Measurements from ENCODE around the gene USP4. TPM values are rescaled to one million over a fixed set of nuclear protein-coding genes. Genes with fewer than 3 reads are reported as not detected.

Gene USP4
- total RNA-seq, 1 donor from 2014 or later = 78.6 TPM

DNA sequence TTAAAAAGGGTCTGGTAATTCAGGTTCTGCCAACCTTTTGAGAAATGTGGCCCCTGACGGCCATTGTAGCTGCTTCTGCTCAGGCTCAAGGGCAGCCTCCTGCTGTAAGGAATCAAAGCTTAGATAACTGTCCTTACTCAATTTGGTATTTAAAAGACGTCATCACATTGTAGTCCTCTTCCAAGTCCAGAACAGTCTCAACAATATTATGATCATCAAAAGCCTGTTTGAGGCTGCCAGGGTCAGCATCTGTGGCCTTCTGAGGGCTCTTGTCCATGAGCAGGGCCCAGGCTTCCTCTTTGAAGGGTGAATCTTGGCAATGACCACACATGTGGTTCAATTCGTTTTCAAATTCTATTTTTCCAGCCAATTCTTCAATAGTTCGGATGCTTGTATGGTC is 68.8 kb downstream of the USP4 start:
- Mint-ChIP-seq H3K36me3 (ENCODE audit: low read depth) (peaks cover 36% of the 10 kb centered on the region), H3K4me1 (ENCODE audit: low read depth) (peaks cover 8% of the 10 kb centered on the region), H3K4me3 (ENCODE audit: low read depth) (no peak overlapping the region), H3K9me3 (no peaks in the 10 kb centered on the region), H3K27ac (no peak overlapping the region), H3K27me3 (ENCODE audit: low read depth) (no peaks in the 10 kb centered on the region)
- intact Hi-C loops (cut with micrococcal nuclease) = loop anchor here (10.0 kb wide), 1 partner anchor 96 kb away; the partner anchor contains the start of gene KLHDC8B
- DNase-seq (ENCODE audit: low spot score) = no peak

DNA sequence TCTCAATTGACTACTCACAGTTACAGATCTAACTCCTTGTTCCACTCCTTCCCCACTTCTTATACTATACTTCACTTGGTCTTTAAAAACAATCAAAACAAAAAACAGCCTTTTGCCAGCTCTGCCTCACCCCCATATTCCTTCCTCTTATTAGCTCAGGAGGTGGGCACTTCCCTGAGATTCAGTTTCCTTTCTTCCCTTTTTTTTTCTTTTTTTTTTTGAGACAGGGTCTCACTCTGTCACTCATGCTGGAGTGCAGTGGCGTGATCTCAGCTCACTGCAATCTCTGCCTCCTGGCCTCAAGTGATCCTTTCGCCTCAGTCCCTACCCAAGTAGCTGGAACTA is 69.7 kb downstream of the USP4 start:
- Mint-ChIP-seq H3K9me3 (no peaks in the 10 kb centered on the region), H3K4me1 (ENCODE audit: low read depth) (peaks cover 4% of the 10 kb centered on the region), H3K36me3 (ENCODE audit: low read depth) (peaks cover 31% of the 10 kb centered on the region), H3K4me3 (ENCODE audit: low read depth) (no peak overlapping the region), H3K27me3 (ENCODE audit: low read depth) (no peaks in the 10 kb centered on the region), H3K27ac (no peak overlapping the region)
- intact Hi-C loops (cut with micrococcal nuclease) = loop anchor here (10.0 kb wide), 1 partner anchor 95 kb away; the partner anchor contains the start of gene KLHDC8B
- no peak for DNase-seq (ENCODE audit: low spot score)

DNA sequence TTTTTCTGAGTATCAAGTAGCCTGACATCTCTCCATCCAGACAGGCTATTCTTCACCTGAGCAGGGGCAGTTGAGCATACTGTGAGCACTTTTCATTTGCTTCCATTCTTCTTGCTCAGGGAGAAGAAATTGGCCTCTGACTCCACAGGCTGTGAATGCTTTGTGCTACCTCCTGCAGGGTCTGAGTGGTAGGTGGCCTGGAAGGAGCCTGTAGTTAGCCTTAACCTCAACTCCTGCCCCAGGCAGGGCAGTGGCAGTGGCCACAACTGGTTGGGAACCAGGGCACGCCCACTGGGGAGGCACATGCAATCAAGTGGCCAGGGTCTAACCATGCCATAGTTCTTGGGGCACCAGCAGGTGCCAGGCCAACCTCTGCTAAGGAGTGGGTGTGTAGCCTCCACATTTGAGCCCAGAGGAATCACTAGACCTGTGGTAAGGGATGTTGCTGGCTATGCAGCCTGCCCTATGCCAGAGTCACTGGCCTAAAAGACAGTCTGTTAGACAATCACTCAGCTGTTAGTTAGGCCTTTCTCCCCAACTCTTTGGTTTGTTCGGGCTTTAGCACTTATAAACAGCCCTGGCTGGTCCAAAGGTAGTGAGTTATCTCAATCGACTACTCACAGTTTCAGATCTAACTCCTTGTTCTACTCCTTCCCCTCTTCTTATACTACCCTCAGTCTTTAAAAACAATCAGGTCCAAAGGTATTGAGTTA is 70.3 kb downstream of the USP4 start:
- H3K36me3 Mint-ChIP-seq (ENCODE audit: low read depth) = peaks cover 31% of the 10 kb centered on the region
- H3K9me3 Mint-ChIP-seq = no peaks in the 10 kb centered on the region
- H3K27me3 Mint-ChIP-seq (ENCODE audit: low read depth) = no peaks in the 10 kb centered on the region
- no peak for DNase-seq (ENCODE audit: low spot score)
- peaks cover 4% of the 10 kb centered on the region for H3K4me1 Mint-ChIP-seq (ENCODE audit: low read depth)
- no peak overlapping the region for H3K27ac Mint-ChIP-seq
- intact Hi-C loops (cut with micrococcal nuclease) = loop anchor here (10.0 kb wide), 1 partner anchor 95 kb away; the partner anchor contains the start of gene KLHDC8B
- H3K4me3 Mint-ChIP-seq (ENCODE audit: low read depth) = no peak overlapping the region

DNA sequence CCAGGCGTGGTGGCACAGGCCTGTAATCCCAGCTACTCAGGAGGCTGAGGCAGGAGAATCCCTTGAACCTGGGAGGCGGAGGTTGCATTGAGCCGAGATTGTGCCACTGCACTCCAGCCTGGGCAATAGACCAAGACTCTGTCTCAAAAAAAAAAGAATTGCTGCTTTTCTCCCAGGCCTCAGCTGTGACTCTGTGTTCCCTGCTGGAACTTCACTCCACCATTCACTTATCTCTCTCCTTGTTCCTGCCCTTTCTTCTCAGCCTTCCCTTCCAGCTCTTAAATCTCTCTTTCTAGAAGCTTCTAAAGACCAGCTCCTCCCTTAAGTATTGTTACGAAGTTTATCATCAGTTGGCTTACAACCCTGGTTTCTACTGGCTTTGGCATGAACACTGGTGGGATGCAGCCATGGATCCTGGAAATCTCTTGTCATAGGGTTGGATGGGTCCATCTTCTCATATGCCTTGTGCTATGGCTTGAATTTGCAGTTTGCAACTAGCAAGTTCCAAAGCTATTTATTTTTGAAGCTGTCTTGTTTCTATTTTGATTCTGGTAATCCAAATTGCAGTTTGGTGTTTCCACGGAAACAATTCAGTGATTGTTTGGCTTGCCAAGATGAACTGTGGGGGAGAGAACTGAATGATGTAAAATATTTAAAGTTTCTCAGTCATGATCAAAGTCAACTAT is 73.3 kb downstream of the USP4 start:
- intact Hi-C loops (cut with micrococcal nuclease) = no loop called here
- H3K4me3 Mint-ChIP-seq (ENCODE audit: low read depth) = no peak overlapping the region
- DNase-seq (ENCODE audit: low spot score) = no peak
- no peak overlapping the region for H3K27ac Mint-ChIP-seq
- no peaks in the 10 kb centered on the region for H3K4me1 Mint-ChIP-seq (ENCODE audit: low read depth)
- H3K36me3 Mint-ChIP-seq (ENCODE audit: low read depth) = peaks cover 26% of the 10 kb centered on the region
- H3K9me3 Mint-ChIP-seq = no peaks in the 10 kb centered on the region
- H3K27me3 Mint-ChIP-seq (ENCODE audit: low read depth) = no peaks in the 10 kb centered on the region

DNA sequence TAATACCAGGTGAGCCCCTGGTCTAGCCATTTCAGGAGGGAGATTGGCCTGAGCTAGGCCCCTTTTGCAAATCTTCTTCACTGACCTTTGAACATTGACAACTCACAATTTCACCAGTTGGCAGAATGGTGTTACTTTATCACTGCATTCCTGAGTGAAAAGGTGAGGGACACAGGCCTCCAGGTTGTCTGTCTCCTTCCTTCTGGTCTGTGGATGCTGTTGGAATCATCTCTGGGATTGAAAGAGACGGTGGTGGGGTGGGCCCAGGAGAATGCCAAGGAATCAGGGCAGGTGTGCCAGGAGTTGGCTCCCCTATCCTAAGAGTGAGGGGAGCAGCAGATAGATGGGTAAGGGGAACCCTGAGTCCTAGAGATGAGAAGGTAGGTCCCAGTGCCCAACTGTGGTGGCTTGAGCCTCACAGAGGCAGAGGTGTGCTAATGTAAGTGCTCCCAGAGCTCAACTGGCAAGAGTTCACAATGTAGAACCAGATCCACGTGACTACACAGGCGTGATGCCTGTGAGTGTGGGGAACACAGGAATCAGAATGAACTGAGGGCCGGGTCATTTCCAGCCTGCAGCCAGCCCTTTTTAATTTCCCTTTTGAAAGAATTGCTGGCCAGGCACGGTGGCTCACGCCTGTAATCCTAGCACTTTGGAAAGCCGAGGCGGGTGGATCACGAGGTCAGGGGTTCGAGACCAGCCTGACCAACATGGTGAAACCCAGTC is 74.0 kb downstream of the USP4 start:
- H3K9me3 Mint-ChIP-seq = no peaks in the 10 kb centered on the region
- peaks cover 23% of the 10 kb centered on the region for H3K36me3 Mint-ChIP-seq (ENCODE audit: low read depth)
- H3K27ac Mint-ChIP-seq = no peak overlapping the region
- no peak for DNase-seq (ENCODE audit: low spot score)
- H3K4me3 Mint-ChIP-seq (ENCODE audit: low read depth) = no peak overlapping the region
- intact Hi-C loops (cut with micrococcal nuclease) = no loop called here
- peaks cover 4% of the 10 kb centered on the region for H3K4me1 Mint-ChIP-seq (ENCODE audit: low read depth)
- no peaks in the 10 kb centered on the region for H3K27me3 Mint-ChIP-seq (ENCODE audit: low read depth)

DNA sequence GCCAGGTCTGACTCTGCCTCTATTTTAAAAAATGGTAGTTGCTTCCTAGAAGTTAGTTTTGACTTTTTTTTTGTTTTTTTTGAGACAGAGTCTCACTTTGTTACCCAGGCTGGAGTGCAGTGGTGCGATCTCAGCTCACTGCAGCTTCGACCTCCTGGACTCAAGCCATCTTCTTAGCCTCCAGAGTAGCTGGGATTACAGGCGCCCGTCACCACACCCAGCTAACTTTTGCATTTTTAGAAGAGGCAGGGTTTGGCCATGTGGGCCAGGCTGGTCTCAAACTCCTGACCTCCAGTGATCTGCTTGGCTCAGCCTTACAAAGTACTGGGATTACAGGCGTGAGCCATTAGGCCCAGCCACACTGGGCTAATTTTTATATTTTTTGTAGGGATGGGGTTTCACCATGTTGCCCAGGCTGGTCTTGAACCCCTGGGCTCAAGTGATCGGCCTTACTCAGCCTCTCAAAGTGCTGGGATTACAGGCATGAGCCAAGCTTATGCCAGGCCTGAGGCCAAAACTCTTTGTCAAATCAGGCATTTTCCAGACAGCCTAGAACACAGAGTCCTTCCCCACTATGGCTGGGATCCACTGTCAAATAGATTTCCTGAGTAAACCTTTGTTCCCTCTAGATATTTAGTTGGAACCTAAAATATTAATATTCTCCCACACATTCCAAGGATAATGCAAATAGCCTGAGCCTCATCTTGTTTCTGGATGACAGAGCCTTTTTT is 76.5 kb downstream of the USP4 start:
- DNase-seq (ENCODE audit: low spot score) = no peak
- peaks cover 6% of the 10 kb centered on the region for H3K4me1 Mint-ChIP-seq (ENCODE audit: low read depth)
- peaks cover 6% of the 10 kb centered on the region for H3K36me3 Mint-ChIP-seq (ENCODE audit: low read depth)
- no peaks in the 10 kb centered on the region for H3K27me3 Mint-ChIP-seq (ENCODE audit: low read depth)
- no peak overlapping the region for H3K4me3 Mint-ChIP-seq (ENCODE audit: low read depth)
- no peak overlapping the region for H3K27ac Mint-ChIP-seq
- H3K9me3 Mint-ChIP-seq = no peaks in the 10 kb centered on the region
- intact Hi-C loops (cut with micrococcal nuclease) = no loop called here

DNA sequence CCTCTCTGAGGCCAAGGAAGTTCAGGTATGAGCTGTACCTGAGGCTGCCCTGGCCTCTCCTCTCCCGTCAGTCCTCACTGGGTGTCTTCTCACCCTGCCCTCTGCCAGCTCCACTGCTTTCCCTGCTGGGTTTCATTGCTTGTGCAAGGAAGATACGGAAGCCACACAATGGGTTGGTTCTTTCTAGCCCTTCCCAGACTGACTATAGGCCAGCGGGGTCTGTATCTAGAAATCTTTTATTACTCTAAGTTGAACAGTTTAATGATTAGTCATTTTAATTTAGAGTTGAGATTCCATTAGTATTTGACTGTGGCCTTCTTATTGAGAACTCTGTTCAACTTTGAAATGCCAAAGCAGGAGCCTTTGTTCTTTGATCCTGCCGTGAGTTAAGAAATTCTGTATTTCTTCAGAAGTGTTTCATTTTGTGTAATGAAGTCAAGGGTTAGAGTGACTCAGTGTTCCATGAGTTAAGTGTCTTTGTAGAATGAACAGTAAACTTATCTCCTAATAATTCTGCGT is 79.0 kb downstream of the USP4 start:
- Mint-ChIP-seq H3K27ac (peak overlapping the region; percentile 21), H3K27me3 (ENCODE audit: low read depth) (no peaks in the 10 kb centered on the region), H3K4me1 (ENCODE audit: low read depth) (peaks cover 6% of the 10 kb centered on the region), H3K9me3 (no peaks in the 10 kb centered on the region), H3K4me3 (ENCODE audit: low read depth) (no peak overlapping the region), H3K36me3 (ENCODE audit: low read depth) (no peaks in the 10 kb centered on the region)
- DNase-seq (ENCODE audit: low spot score) = no peak
- intact Hi-C loops (cut with micrococcal nuclease) = no loop called here

DNA sequence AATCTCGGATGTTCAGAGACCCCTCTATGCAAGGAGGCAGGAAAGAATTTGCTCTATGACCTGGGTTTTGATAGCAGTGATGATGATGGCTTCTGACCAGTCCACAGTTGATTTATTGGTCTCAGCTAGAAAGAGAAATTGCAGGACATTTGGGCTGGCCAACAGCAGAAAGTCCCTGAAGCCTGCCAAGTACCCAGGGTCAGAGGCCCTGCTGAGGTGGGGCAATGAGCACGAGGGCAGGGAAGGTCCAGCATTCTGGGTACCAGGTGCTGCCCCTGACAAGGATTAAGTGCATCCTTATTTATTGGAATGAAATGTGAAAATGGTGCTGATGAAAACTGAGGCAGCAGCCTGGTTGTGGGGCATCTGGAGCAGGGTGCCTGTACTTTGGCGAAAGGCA is 82.7 kb downstream of the USP4 start:
- no peaks in the 10 kb centered on the region for H3K9me3 Mint-ChIP-seq
- no peak for DNase-seq (ENCODE audit: low spot score)
- H3K27me3 Mint-ChIP-seq (ENCODE audit: low read depth) = no peaks in the 10 kb centered on the region
- no peak overlapping the region for H3K4me3 Mint-ChIP-seq (ENCODE audit: low read depth)
- no peak overlapping the region for H3K27ac Mint-ChIP-seq
- intact Hi-C loops (cut with micrococcal nuclease) = no loop called here
- peaks cover 11% of the 10 kb centered on the region for H3K4me1 Mint-ChIP-seq (ENCODE audit: low read depth)
- no peaks in the 10 kb centered on the region for H3K36me3 Mint-ChIP-seq (ENCODE audit: low read depth)

DNA sequence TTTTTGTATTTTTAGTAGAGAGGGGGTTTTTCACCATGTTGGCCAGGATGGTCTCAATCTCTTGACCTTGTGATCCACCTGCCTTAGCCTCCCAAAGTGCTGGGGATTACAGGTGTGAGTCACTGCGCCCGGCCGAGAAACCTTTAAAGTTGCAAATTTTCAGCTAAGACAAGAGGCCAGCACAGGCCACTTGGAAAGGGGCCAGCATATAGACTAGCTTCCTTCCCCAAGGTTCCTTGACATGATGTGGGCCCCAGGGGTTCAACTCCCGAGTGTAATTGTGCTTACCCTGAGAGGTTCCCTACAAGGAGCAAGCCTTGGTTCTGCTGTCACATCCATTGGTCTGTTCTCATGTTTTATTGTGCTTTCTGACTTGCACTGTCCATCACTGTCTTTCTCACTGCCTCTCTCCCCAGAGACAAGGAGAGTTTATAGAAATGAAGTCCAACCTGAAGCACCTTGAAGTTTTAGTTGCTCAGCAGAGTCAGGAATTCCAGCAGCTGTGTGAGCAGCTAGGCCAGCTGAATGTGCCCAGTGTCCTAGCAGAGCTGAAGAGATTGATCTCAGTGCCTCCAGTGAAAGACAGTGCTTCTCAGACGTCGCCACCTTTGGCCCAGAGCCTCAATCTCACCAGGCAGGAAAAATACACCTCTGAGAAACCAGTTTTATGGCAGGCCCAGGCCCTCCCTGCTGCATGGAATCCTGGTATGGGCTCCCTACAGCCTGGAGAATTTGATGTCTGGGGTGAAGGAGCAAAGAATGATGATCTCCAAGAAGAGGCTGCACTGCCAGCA is 83.9 kb downstream of the USP4 start:
- intact Hi-C loops (cut with micrococcal nuclease) = no loop called here
- H3K27me3 Mint-ChIP-seq (ENCODE audit: low read depth) = no peaks in the 10 kb centered on the region
- no peak overlapping the region for H3K4me3 Mint-ChIP-seq (ENCODE audit: low read depth)
- peaks cover 8% of the 10 kb centered on the region for H3K4me1 Mint-ChIP-seq (ENCODE audit: low read depth)
- H3K27ac Mint-ChIP-seq = no peak overlapping the region
- no peaks in the 10 kb centered on the region for H3K9me3 Mint-ChIP-seq
- H3K36me3 Mint-ChIP-seq (ENCODE audit: low read depth) = no peaks in the 10 kb centered on the region
- DNase-seq (ENCODE audit: low spot score) = no peak

DNA sequence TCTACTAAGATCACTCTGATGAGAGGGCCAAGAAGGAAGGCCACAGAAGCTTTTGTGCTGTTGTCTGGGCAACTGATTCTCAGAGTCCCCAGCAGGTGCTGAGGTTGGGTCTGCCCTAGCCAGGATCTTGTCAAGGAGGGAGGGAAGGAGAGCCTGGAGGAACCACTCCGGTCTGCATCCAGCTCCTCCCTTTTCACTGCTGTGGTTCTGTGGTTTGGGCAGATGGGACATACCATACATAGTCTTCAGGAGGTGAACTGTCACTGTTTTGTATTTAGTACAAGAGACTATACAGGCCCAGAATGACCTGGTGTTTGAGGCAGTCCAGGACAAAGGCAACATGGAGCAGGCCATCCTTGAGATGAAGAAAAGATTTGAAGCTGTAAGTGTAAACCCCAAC is 84.7 kb downstream of the USP4 start:
- Mint-ChIP-seq H3K36me3 (ENCODE audit: low read depth) (no peaks in the 10 kb centered on the region), H3K4me3 (ENCODE audit: low read depth) (no peak overlapping the region), H3K27ac (no peak overlapping the region), H3K4me1 (ENCODE audit: low read depth) (peaks cover 6% of the 10 kb centered on the region), H3K9me3 (no peaks in the 10 kb centered on the region), H3K27me3 (ENCODE audit: low read depth) (no peaks in the 10 kb centered on the region)
- no peak for DNase-seq (ENCODE audit: low spot score)
- intact Hi-C loops (cut with micrococcal nuclease) = no loop called here

DNA sequence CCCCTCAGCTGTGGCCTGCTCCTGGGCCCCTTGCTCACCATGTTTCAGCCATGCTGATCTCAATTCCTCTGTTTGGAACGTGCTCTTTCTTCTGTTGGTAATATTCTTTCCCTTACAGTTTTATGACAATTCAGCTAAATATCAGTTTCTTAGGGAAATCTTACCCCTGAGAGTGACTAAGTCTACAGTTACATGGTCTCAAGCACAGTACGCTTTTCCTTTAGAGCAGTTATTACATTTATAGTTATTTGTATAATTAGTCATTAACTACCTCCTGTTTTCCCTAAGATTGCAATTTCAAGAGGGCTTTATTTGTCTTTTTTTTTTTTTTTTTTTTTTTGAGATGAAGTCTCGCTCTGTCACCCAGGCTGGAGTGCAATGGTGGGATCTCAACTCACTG is 86.3 kb downstream of the USP4 start:
- H3K27me3 Mint-ChIP-seq (ENCODE audit: low read depth) = no peaks in the 10 kb centered on the region
- no peak overlapping the region for H3K4me3 Mint-ChIP-seq (ENCODE audit: low read depth)
- H3K36me3 Mint-ChIP-seq (ENCODE audit: low read depth) = no peaks in the 10 kb centered on the region
- peaks cover 6% of the 10 kb centered on the region for H3K4me1 Mint-ChIP-seq (ENCODE audit: low read depth)
- no peaks in the 10 kb centered on the region for H3K9me3 Mint-ChIP-seq
- intact Hi-C loops (cut with micrococcal nuclease) = no loop called here
- no peak overlapping the region for H3K27ac Mint-ChIP-seq
- DNase-seq (ENCODE audit: low spot score) = no peak

DNA sequence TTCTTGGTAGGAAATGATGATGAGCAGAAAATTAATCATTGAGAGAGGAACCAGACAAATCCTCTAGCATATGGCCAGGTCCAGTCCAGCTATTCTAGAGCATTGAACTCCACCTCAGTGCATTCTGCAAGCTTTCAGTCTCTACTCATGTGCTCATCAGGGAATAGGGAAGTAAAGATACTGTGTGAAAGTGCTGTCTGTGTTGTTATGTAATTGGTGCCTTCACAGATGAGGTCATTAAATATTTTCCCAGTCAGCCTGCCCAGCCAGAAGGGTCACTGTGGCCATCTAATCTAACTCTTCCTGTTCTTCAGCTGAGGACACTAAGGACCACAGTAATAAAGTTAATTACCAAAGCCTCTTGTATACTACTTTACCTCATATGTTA is 91.0 kb downstream of the USP4 start:
- Mint-ChIP-seq H3K36me3 (ENCODE audit: low read depth) (no peaks in the 10 kb centered on the region), H3K4me1 (ENCODE audit: low read depth) (no peaks in the 10 kb centered on the region), H3K27ac (no peak overlapping the region), H3K4me3 (ENCODE audit: low read depth) (no peak overlapping the region), H3K9me3 (no peaks in the 10 kb centered on the region), H3K27me3 (ENCODE audit: low read depth) (no peaks in the 10 kb centered on the region)
- no peak for DNase-seq (ENCODE audit: low spot score)
- intact Hi-C loops (cut with micrococcal nuclease) = no loop called here

All from activated T-helper 2 cell treated with anti-CD3 and anti-CD28 coated beads, Interferon-gamma antibody, Interleukin-2, Interleukin-4, amounts not matched to agents 10 μg/mL and 5 μg/mL and 100 μg/mL, durations not matched to agents 14 hours and 24 hours and 36 hours (primary cell).